Hippocampal formation (tissue), 2 donors: ENCODE results near the gene OR2T34.
"Not testable (repeated sequence)": the region's sequence is repeated elsewhere in the genome, so short reads cannot be mapped to it uniquely, and the experiment has no call there.

Experiments
- DNase-seq, 2 donors: peaks; one replicate each; lab custom pipeline; 2025; lab: John Stamatoyannopoulos, UW

The OR2T34 gene

GRCh38 chr1:248574657-248575056 is at the start of gene OR2T34:
OR2T34 (minus strand) TSS chr1:248574757; CDS start chr1:248574757, 0 bp downstream.
- DNase-seq: not testable (repeated sequence)

- peak in 1 of 2 donors; percentile 17 for DNase-seq
Measured at GRCh38 chr1:248622570-248623001, 48.0 kb upstream of the OR2T34 start.

GRCh38 chr1:248621770-248622169 is 47.2 kb upstream of the OR2T34 start:
- DNase-seq: no peak

GRCh38 chr1:248618878-248619277 is 44.3 kb upstream of the OR2T34 start:
- DNase-seq: peak; percentile 11 to 25

GRCh38 chr1:248618119-248618518 is 43.6 kb upstream of the OR2T34 start:
- DNase-seq: no peak

- DNase-seq: no peak
Measured at GRCh38 chr1:248613742-248614141, 39.2 kb upstream of the OR2T34 start.

GRCh38 chr1:248611883-248612414 is 37.4 kb upstream of the OR2T34 start:
- DNase-seq: no peak

GRCh38 chr1:248610301-248610700 is 35.7 kb upstream of the OR2T34 start:
- no peak for DNase-seq

- no peak for DNase-seq
Measured at GRCh38 chr1:248599396-248599795, 24.8 kb upstream of the OR2T34 start.

GRCh38 chr1:248597589-248597988 is 23.0 kb upstream of the OR2T34 start, which contains the start of gene OR2T10:
OR2T10 (minus strand) TSS chr1:248597700; CDS start chr1:248593768, 3,932 bp downstream.
- no peak for DNase-seq

- no peak for DNase-seq
Measured at GRCh38 chr1:248596615-248597014, 22.1 kb upstream of the OR2T34 start.

- no peak for DNase-seq
Measured at GRCh38 chr1:248593226-248593625, 18.7 kb upstream of the OR2T34 start.

- DNase-seq: no peak
Measured at GRCh38 chr1:248592655-248593054, 18.1 kb upstream of the OR2T34 start.

GRCh38 chr1:248590055-248590454 is 15.5 kb upstream of the OR2T34 start:
- DNase-seq: no peak

GRCh38 chr1:248589334-248589733 is 14.8 kb upstream of the OR2T34 start:
- DNase-seq: no peak

GRCh38 chr1:248585266-248585665 is 10.7 kb upstream of the OR2T34 start:
- DNase-seq: no peak

- DNase-seq: no peak
Measured at GRCh38 chr1:248576260-248576980, 1.9 kb upstream of the OR2T34 start.

- DNase-seq: not testable (repeated sequence)
Measured at GRCh38 chr1:248573856-248574255, 701 bp downstream of the OR2T34 start.

- not testable (repeated sequence) for DNase-seq
Measured at GRCh38 chr1:248572049-248572448, 2.5 kb downstream of the OR2T34 start.

- not testable (repeated sequence) for DNase-seq
Measured at GRCh38 chr1:248570811-248571210, 3.7 kb downstream of the OR2T34 start.

GRCh38 chr1:248569049-248569448 is 5.5 kb downstream of the OR2T34 start:
- DNase-seq: not testable (repeated sequence)

GRCh38 chr1:248565530-248566373 is 8.8 kb downstream of the OR2T34 start:
- not testable (repeated sequence) for DNase-seq
